ENCODE data around the gene HLA-C.

The HLA-C gene

GRCh38 chr6:31272836-31273626, 1.1 kb upstream of the HLA-C start:
- TF ChIP-seq EZH2phosphoT487 (IDR thresholded peaks at IDR 0.05; ENCODE audit: borderline replicate concordance) (no peak), CTCF (conservative IDR thresholded peaks at IDR 0.05; ENCODE audit: low read length) (no peak)
- H3K36me3 ChIP-seq (ENCODE audit: insufficient read depth, low read length) = peaks cover 20% of the 10 kb centered on the region; the same call in 1 of the 2 replicates

DNA sequence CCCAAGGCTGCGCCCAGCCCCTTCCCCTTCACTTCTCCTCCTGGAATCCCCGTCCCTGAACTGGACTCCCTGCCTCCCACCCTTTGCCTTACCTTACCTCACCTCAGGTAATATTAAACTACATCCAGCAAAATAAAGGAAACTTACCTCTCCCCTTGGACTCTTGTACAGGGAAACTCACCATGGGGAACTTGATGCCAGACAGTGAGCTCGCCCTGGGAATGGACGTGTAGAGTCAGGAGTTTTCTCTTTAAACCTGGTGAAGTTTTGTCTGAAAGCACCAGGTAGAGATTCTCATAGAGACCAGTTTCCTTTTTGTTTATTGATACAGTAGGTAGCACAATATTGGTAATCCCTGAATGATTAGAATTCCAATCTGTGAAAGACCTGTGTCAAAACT, 544 bp upstream of the HLA-C start:
- Histone ChIP-seq H3K4me3 (ENCODE audit: low read length, poor library complexity, severe bottlenecking) (peak overlapping the region; percentile 80), H3K36me3 (ENCODE audit: insufficient read depth, low read length) (peaks cover 20% of the 10 kb centered on the region; the same call in 1 of the 2 replicates), H3K9ac (ENCODE audit: low read depth, low read length, poor library complexity, severe bottlenecking) (peak overlapping the region; percentile 95), H4K20me1 (ENCODE audit: insufficient read depth, low read length, poor library complexity, severe bottlenecking) (peaks cover 28% of the 10 kb centered on the region), H2AFZ (ENCODE audit: low read length) (peak overlapping the region; percentile 93), H3K27me3 (ENCODE audit: insufficient read depth, low read length, poor library complexity, severe bottlenecking) (no peaks in the 10 kb centered on the region), H3K9me3 (ENCODE audit: insufficient read depth, low read depth, low read length) (no peaks in the 10 kb centered on the region), H3K9me2 (replicated peaks; ENCODE audit: low read depth, low read length) (no peaks in the 10 kb centered on the region), H3F3A (ENCODE audit: low read depth) (peaks cover 4% of the 10 kb centered on the region; the same call in 1 of the 2 replicates), H3K4me2 (ENCODE audit: low read depth, low read length, poor library complexity, severe bottlenecking) (peak overlapping the region; percentile 99), H3K4me1 (ENCODE audit: insufficient read depth, low read length, poor library complexity, severe bottlenecking) (peaks cover 27% of the 10 kb centered on the region), H3K79me2 (ENCODE audit: insufficient read depth, low read length) (peaks cover 29% of the 10 kb centered on the region)
- no peak for TF ChIP-seq CTCF (conservative IDR thresholded peaks at IDR 0.05; ENCODE audit: low read length)
- TF ChIP-seq EZH2phosphoT487 (IDR thresholded peaks at IDR 0.05; ENCODE audit: borderline replicate concordance) = no peak

More at GRCh38 chr6:31272836-31273626, 1.1 kb upstream of the HLA-C start:
- peak overlapping the region; percentile 99 for H3K4me2 ChIP-seq (ENCODE audit: low read depth, low read length, poor library complexity, severe bottlenecking)
- peaks cover 27% of the 10 kb centered on the region for H3K4me1 ChIP-seq (ENCODE audit: insufficient read depth, low read length, poor library complexity, severe bottlenecking)
- no peaks in the 10 kb centered on the region for H3K27me3 ChIP-seq (ENCODE audit: insufficient read depth, low read length, poor library complexity, severe bottlenecking)
- peak overlapping the region; percentile 93 for H2AFZ ChIP-seq (ENCODE audit: low read length)
- peaks cover 29% of the 10 kb centered on the region for H3K79me2 ChIP-seq (ENCODE audit: insufficient read depth, low read length)
- H3K9me3 ChIP-seq (ENCODE audit: insufficient read depth, low read depth, low read length) = no peaks in the 10 kb centered on the region
- H4K20me1 ChIP-seq (ENCODE audit: insufficient read depth, low read length, poor library complexity, severe bottlenecking) = peaks cover 28% of the 10 kb centered on the region
- no peaks in the 10 kb centered on the region for H3K9me2 ChIP-seq (replicated peaks; ENCODE audit: low read depth, low read length)
- H3K4me3 ChIP-seq (ENCODE audit: low read length, poor library complexity, severe bottlenecking) = peak overlapping the region; percentile 80
- peak overlapping the region; percentile 95 for H3K9ac ChIP-seq (ENCODE audit: low read depth, low read length, poor library complexity, severe bottlenecking)
- H3F3A ChIP-seq (ENCODE audit: low read depth) = no peaks in the 10 kb centered on the region

- no peaks in the 10 kb centered on the region for H3K9me3 ChIP-seq (ENCODE audit: insufficient read depth, low read depth, low read length)
- peak overlapping the region; percentile 80 for H3K4me3 ChIP-seq (ENCODE audit: low read length, poor library complexity, severe bottlenecking)
- H3F3A ChIP-seq (ENCODE audit: low read depth) = peaks cover 4% of the 10 kb centered on the region; the same call in 1 of the 2 replicates
- peaks cover 20% of the 10 kb centered on the region; the same call in 1 of the 2 replicates for H3K36me3 ChIP-seq (ENCODE audit: insufficient read depth, low read length)
- H3K79me2 ChIP-seq (ENCODE audit: insufficient read depth, low read length) = peaks cover 29% of the 10 kb centered on the region
- no peaks in the 10 kb centered on the region for H3K9me2 ChIP-seq (replicated peaks; ENCODE audit: low read depth, low read length)
- TF ChIP-seq EZH2phosphoT487 (IDR thresholded peaks at IDR 0.05; ENCODE audit: borderline replicate concordance) (no peak), CTCF (conservative IDR thresholded peaks at IDR 0.05; ENCODE audit: low read length) (no peak)
- H3K4me2 ChIP-seq (ENCODE audit: low read depth, low read length, poor library complexity, severe bottlenecking) = peak overlapping the region; percentile 96
- no peaks in the 10 kb centered on the region for H3K27me3 ChIP-seq (ENCODE audit: insufficient read depth, low read length, poor library complexity, severe bottlenecking)
- peaks cover 28% of the 10 kb centered on the region for H4K20me1 ChIP-seq (ENCODE audit: insufficient read depth, low read length, poor library complexity, severe bottlenecking)
- H2AFZ ChIP-seq (ENCODE audit: low read length) = no peak overlapping the region; the same call in 1 of the 2 replicates
- peaks cover 27% of the 10 kb centered on the region for H3K4me1 ChIP-seq (ENCODE audit: insufficient read depth, low read length, poor library complexity, severe bottlenecking)
- H3K9ac ChIP-seq (ENCODE audit: low read depth, low read length, poor library complexity, severe bottlenecking) = peak overlapping the region; percentile 95
Observed at GRCh38 chr6:31270788-31271640, 878 bp downstream of the HLA-C start.

All from Loucy (cell line).